Endothelial cell of umbilical vein (primary cell): Measurements from ENCODE around the gene RBMS3. TPM values are rescaled to one million over a fixed set of nuclear protein-coding genes. Genes with fewer than 3 reads are reported as not detected.
A peak's percentile ranks its signal among the peaks of the same experiment; 100 is the strongest.

Source experiments
- BruUV-seq: library from RNA; stranded (reverse); fragments of 400-500 nt; replicated peaks from 2 replicates; lab custom pipeline; 2021; lab: Mats Ljungman, UMichigan
- CTCF ChIA-PET: fragments of 300-600, 350-600 bp; sonication (Branson Sonifier 250); formaldehyde crosslinking; loops from one replicate; lab custom pipeline; 2021; ENCODE audit warnings: antibody characterized with exemption, inconsistent platforms; lab: Charles Lee
- POLR2A ChIA-PET: fragments of 300-600, 350-600 bp; sonication (Branson Sonifier 250); formaldehyde crosslinking; loops from one replicate; lab custom pipeline; 2021; ENCODE audit warnings: antibody characterized with exemption, inconsistent platforms; lab: Charles Lee
- DNase-seq: peaks from one replicate; pipeline ENCODE4 v3.0.0-alpha.2; 2011; ENCODE audit warnings: low read depth, low spot score
- FAIRE-seq: peaks from 2 replicates; lab custom pipeline; 2011; peaks lifted over from hg19 to GRCh38; lab: Jason Lieb, UNC
- H2AFZ ChIP-seq: 2 replicates; pipeline ENCODE4 v1.6.0; 2012; ENCODE audit warnings: low read depth, low read length, control low read depth, inconsistent platforms
- H3K27ac ChIP-seq: 2 replicates; pipeline ENCODE4 v1.5.1; 2011; ENCODE audit warnings: low read depth, mild to moderate bottlenecking, control low read depth, low read length, moderate library complexity; ENCODE audit not compliant: insufficient read depth
- H3K27me3 ChIP-seq, 2 experiments: 2 replicates each; pipeline versions ENCODE4 v1.6.0 to v1.6.1; 2011; ENCODE audit warnings: low read length in 2 of 2, mixed read lengths in 1 of 2; ENCODE audit not compliant: control insufficient read depth in 2 of 2, insufficient read depth in 2 of 2
- H3K36me3 ChIP-seq, 2 experiments: 2 replicates in 1 of 2; 3 replicates in 1 of 2; pipeline ENCODE4 v1.5.1; 2011; ENCODE audit warnings: low read length in 2 of 2, mild to moderate bottlenecking in 1 of 2, moderate library complexity in 1 of 2; ENCODE audit not compliant: control insufficient read depth in 2 of 2, insufficient read depth in 2 of 2; ENCODE audit errors: extremely low read depth in 1 of 2
- H3K4me1 ChIP-seq: 3 replicates; pipeline ENCODE4 v1.5.1; 2011; ENCODE audit warnings: mild to moderate bottlenecking, low read length; ENCODE audit not compliant: control insufficient read depth, insufficient read depth; ENCODE audit errors: extremely low read depth
- H3K4me2 ChIP-seq: 2 replicates; pipeline ENCODE4 v1.6.1; 2011; ENCODE audit warnings: low read length, control low read depth, mixed read lengths; ENCODE audit not compliant: insufficient read depth
- H3K4me3 ChIP-seq, 3 experiments: fragments of 200-600 bp in 1 of 3; sonication (generic), shearing (Covaris generic) in 1 of 3; replicated peaks in 1 of 3; 2 replicates each; pipeline ENCODE4 v1.5.1; 2011 to 2016; ENCODE audit warnings: control low read depth in 3 of 3, low read length in 3 of 3, mild to moderate bottlenecking in 2 of 3, inconsistent platforms in 1 of 3, low read depth in 1 of 3, moderate library complexity in 1 of 3; ENCODE audit not compliant: insufficient read depth in 1 of 3
- H3K79me2 ChIP-seq: 2 replicates; pipeline ENCODE4 v1.6.0; 2012; ENCODE audit warnings: low read length, inconsistent platforms; ENCODE audit not compliant: control insufficient read depth, insufficient read depth
- H3K9ac ChIP-seq: replicated peaks from 2 replicates; pipeline ENCODE3; 2011; ENCODE audit warnings: low read length, control low read depth; ENCODE audit not compliant: insufficient read depth; ENCODE audit errors: extremely low read depth
- H3K9me1 ChIP-seq: replicated peaks from 3 replicates; pipeline ENCODE4 v1.6.0; 2011; ENCODE audit warnings: mild to moderate bottlenecking, low read length; ENCODE audit not compliant: control insufficient read depth, insufficient read depth; ENCODE audit errors: extremely low read depth
- H3K9me3 ChIP-seq: replicated peaks from 2 replicates; pipeline ENCODE4 v1.5.1; 2012; ENCODE audit warnings: low read length, inconsistent platforms; ENCODE audit not compliant: control insufficient read depth, insufficient read depth
- H4K20me1 ChIP-seq: replicated peaks from 2 replicates; pipeline ENCODE3; 2011; ENCODE audit warnings: mild to moderate bottlenecking, low read length; ENCODE audit not compliant: control insufficient read depth, insufficient read depth; ENCODE audit errors: extremely low read depth
- EZH2 ChIP-seq: IDR thresholded peaks from 2 replicates; pipeline ENCODE4 v1.6.1; 2012; ENCODE audit warnings: borderline replicate concordance, low read depth, mild to moderate bottlenecking, moderate library complexity, low read length, inconsistent platforms; ENCODE audit not compliant: severe bottlenecking
- FOS ChIP-seq: IDR thresholded peaks from 2 replicates; pipeline ENCODE4 v1.6.1; 2011; ENCODE audit warnings: mild to moderate bottlenecking, low read length, moderate library complexity, borderline replicate concordance; ENCODE audit not compliant: insufficient read depth
- GATA2 ChIP-seq: IDR thresholded peaks from 2 replicates; pipeline ENCODE4 v1.7.0; 2011; ENCODE audit warnings: low read depth, mild to moderate bottlenecking, moderate library complexity, mixed read lengths, low read length; ENCODE audit not compliant: insufficient read length, insufficient read depth
- JUN ChIP-seq: IDR thresholded peaks from 2 replicates; pipeline ENCODE4 v1.6.1; 2011; ENCODE audit warnings: borderline replicate concordance, low read depth; ENCODE audit not compliant: insufficient read length, insufficient read depth
- MYC ChIP-seq: IDR thresholded peaks from one replicate; pipeline ENCODE4 v1.6.1; 2011; ENCODE audit warnings: mild to moderate bottlenecking, low read depth, low read length
- POLR2A ChIP-seq: IDR thresholded peaks from 2 replicates; pipeline ENCODE4 v1.6.1; 2012; ENCODE audit warnings: low read depth, mild to moderate bottlenecking, control low read depth, low read length
- POLR2AphosphoS5 ChIP-seq: IDR thresholded peaks from 2 replicates; pipeline ENCODE4 v1.6.1; 2012; ENCODE audit warnings: low read depth, mild to moderate bottlenecking, control low read depth, low read length, moderate library complexity; ENCODE audit not compliant: insufficient read depth
- dilution Hi-C: fragments of 300-500 bp; cut with MboI; formaldehyde crosslinking; loops from one replicate; pipeline ENCODE4 v1.15.0; 2019; ENCODE audit warnings: low sequenced_read_pairs; ENCODE audit not compliant: extremely low pct_ligation_motif_present
- intact Hi-C: fragments of 100-400 bp; cut with micrococcal nuclease; formaldehyde crosslinking; loops from one replicate; pipeline ENCODE4 v1.10.0; 2022
- polyA plus RNA-seq, 4 experiments: library from polyadenylated mRNA; depleted of rRNA in 3 of 4; stranded (reverse) in 3 of 4; unstranded in 1 of 4; fragments of >200 nt; gene quantifications; 2 replicates each; pipeline versions ENCODE4 v1.2.1 to v1.2.3, GENCODE V29; 2011 to 2012; ENCODE audit warnings: missing spikeins in 1 of 4
- total RNA-seq: library from RNA; stranded (reverse); gene quantifications from 2 replicates; pipeline ENCODE4 v1.2.3, GENCODE V29; 2021
- TF ChIP-seq, protein P1 (sequence below): IDR thresholded peaks from 2 replicates; pipeline ENCODE4 v1.6.1; 2011; ENCODE audit not compliant: insufficient read depth, insufficient read length
- TF ChIP-seq, protein P2 (sequence below), 2 donors: IDR thresholded peaks; 1 replicate in 1 of 2; 2 replicates in 1 of 2; pipeline ENCODE4 v1.5.1; 2011; ENCODE audit warnings: low read length in 2 of 2, mild to moderate bottlenecking in 2 of 2, moderate library complexity in 2 of 2, control low read depth in 1 of 2, inconsistent platforms in 1 of 2, low read depth in 1 of 2; ENCODE audit not compliant: insufficient read depth in 1 of 2; ENCODE audit errors: extremely low read depth in 1 of 2

The RBMS3 gene
- total and polyA plus RNA-seq, 2 donors (not counting 3 experiments of a cell fraction or from before 2014, with no cell fraction given), result 13.6 to 42.3 TPM

- dilution Hi-C loops, result no loop called here
- Histone ChIP-seq H3K79me2 (peaks cover 45% of the 10 kb centered on the region), H3K4me3 (peak overlapping the region; percentile 58 to 94 (median 77)), H3K9me1 (no peaks in the 10 kb centered on the region), H3K27me3 (no peaks in the 10 kb centered on the region), H3K9ac (peak overlapping the region; percentile 98), H3K27ac (peak overlapping the region; percentile 97), H3K4me2 (peak overlapping the region; percentile 84), H3K4me1 (peaks cover 36% of the 10 kb centered on the region), H3K36me3 (no peaks in the 10 kb centered on the region), H3K9me3 (no peaks in the 10 kb centered on the region), H2AFZ (no peak overlapping the region), H4K20me1 (no peaks in the 10 kb centered on the region)
- intact Hi-C loops, result loop anchor here (1.0 to 10.0 kb wide), 11 partner anchors 79 to 1474 kb away; no protein-coding TSS in a partner anchor
- DNase-seq, result no peak
- no TSS peak for BruUV-seq
- FAIRE-seq, result no peak
- POLR2A ChIA-PET, result interaction anchor here (0.6 to 1.1 kb wide), 5 partner anchors 10 to 480 kb away, joined by 3 to 5 read pairs (median 5); no protein-coding TSS in a partner anchor
- CTCF ChIA-PET, result interaction anchor here (0.6 to 4.4 kb wide), 22 partner anchors 12 to 918 kb away, joined by 3 to 43 read pairs (median 4); no protein-coding TSS in a partner anchor
- TF ChIP-seq JUN, result no peak
- TF ChIP-seq POLR2A, result no peak
- TF ChIP-seq, protein P1, sequence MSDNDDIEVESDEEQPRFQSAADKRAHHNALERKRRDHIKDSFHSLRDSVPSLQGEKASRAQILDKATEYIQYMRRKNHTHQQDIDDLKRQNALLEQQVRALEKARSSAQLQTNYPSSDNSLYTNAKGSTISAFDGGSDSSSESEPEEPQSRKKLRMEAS, result no peak
- TF ChIP-seq, protein P2, sequence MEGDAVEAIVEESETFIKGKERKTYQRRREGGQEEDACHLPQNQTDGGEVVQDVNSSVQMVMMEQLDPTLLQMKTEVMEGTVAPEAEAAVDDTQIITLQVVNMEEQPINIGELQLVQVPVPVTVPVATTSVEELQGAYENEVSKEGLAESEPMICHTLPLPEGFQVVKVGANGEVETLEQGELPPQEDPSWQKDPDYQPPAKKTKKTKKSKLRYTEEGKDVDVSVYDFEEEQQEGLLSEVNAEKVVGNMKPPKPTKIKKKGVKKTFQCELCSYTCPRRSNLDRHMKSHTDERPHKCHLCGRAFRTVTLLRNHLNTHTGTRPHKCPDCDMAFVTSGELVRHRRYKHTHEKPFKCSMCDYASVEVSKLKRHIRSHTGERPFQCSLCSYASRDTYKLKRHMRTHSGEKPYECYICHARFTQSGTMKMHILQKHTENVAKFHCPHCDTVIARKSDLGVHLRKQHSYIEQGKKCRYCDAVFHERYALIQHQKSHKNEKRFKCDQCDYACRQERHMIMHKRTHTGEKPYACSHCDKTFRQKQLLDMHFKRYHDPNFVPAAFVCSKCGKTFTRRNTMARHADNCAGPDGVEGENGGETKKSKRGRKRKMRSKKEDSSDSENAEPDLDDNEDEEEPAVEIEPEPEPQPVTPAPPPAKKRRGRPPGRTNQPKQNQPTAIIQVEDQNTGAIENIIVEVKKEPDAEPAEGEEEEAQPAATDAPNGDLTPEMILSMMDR (IDR thresholded peaks at IDR 0.05; ENCODE audit: extremely low read depth in 1 of 2, insufficient read depth in 1 of 2, low read depth in 1 of 2, low read length in 2 of 2), result no peak
- TF ChIP-seq FOS, result no peak
- no peak for TF ChIP-seq EZH2
- no peak for TF ChIP-seq MYC
- TF ChIP-seq POLR2AphosphoS5, result no peak
- no peak for TF ChIP-seq GATA2
Observed at GRCh38 chr3:29281094-29281343, 148 bp downstream of the RBMS3 start.
